PFSK-1 (cell line): ENCODE results near the gene RAB21.

Experiments used
- POLR2AphosphoS5 ChIP-seq: IDR thresholded peaks from 2 replicates; pipeline ENCODE4 v1.6.1; 2012; ENCODE audit warnings: low read depth, mild to moderate bottlenecking, control low read depth, low read length, moderate library complexity
- TAF1 ChIP-seq: IDR thresholded peaks from 2 replicates; pipeline ENCODE4 v1.6.1; 2012; ENCODE audit warnings: low read length, control low read depth, borderline replicate concordance; ENCODE audit not compliant: insufficient read depth
- TF ChIP-seq, protein P1 (sequence below), 2 experiments: IDR thresholded peaks; 2 replicates each; pipeline versions ENCODE4 v1.6.1 to v1.8.0; 2011 to 2012; ENCODE audit warnings: low read depth in 2 of 2, low read length in 2 of 2, control low read depth in 1 of 2, inconsistent platforms in 1 of 2, mild to moderate bottlenecking in 1 of 2, moderate library complexity in 1 of 2; ENCODE audit not compliant: insufficient read depth in 1 of 2

DNA sequence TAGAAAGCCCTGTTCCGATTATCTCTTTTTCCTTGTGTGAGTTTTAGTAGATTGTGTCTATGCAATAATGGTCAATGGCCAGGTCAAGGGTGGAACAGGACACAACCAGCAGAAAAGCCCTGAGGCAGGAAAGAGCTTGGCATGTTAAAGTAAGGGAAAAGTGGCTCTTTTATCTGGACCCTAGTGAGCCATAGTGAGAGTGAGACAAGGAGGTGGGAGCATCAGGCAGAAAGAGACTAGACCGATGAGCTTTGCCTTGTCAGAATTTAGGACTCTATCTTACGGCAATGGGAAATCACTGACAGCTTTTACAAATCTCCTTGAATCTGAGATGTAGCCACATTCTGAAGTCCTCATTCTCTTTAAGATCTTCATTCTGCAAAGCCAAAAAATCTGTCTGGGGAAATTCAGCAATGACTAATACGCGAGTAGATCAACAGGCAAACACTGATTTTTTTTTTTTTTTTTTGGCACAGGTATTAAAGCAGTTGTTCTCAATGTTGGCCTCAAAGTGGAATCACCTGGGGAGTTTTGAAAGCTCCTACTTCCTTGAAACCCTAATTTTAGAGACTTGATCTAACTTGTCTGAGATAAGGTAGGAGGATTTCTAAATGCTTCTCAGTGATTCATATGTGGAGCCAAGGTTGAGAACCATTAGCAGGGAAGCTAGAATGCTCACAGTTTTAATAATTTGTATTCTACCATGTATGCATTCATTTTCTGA is 34.9 kb upstream of the RAB21 start:
- TF ChIP-seq TAF1, result no peak
- no peak for TF ChIP-seq POLR2AphosphoS5
- TF ChIP-seq, protein P1, sequence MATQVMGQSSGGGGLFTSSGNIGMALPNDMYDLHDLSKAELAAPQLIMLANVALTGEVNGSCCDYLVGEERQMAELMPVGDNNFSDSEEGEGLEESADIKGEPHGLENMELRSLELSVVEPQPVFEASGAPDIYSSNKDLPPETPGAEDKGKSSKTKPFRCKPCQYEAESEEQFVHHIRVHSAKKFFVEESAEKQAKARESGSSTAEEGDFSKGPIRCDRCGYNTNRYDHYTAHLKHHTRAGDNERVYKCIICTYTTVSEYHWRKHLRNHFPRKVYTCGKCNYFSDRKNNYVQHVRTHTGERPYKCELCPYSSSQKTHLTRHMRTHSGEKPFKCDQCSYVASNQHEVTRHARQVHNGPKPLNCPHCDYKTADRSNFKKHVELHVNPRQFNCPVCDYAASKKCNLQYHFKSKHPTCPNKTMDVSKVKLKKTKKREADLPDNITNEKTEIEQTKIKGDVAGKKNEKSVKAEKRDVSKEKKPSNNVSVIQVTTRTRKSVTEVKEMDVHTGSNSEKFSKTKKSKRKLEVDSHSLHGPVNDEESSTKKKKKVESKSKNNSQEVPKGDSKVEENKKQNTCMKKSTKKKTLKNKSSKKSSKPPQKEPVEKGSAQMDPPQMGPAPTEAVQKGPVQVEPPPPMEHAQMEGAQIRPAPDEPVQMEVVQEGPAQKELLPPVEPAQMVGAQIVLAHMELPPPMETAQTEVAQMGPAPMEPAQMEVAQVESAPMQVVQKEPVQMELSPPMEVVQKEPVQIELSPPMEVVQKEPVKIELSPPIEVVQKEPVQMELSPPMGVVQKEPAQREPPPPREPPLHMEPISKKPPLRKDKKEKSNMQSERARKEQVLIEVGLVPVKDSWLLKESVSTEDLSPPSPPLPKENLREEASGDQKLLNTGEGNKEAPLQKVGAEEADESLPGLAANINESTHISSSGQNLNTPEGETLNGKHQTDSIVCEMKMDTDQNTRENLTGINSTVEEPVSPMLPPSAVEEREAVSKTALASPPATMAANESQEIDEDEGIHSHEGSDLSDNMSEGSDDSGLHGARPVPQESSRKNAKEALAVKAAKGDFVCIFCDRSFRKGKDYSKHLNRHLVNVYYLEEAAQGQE (IDR thresholded peaks at IDR 0.05; ENCODE audit: insufficient read depth in 1 of 2, low read depth in 2 of 2, low read length in 2 of 2), result no peak
